Karpas-422 (cell line): ENCODE results near the gene PRSS21. TPM values are rescaled to one million over a fixed set of nuclear protein-coding genes. Genes with fewer than 3 reads are reported as not detected.

ENCODE experiments used
- DNase-seq: peaks from one replicate; pipeline ENCODE4 v3.0.0-alpha.2; 2015
- H2AFZ ChIP-seq: fragments of 200-600 bp; sonication (generic); 2 replicates; pipeline ENCODE4 v1.6.1; 2014; ENCODE audit warnings: antibody characterized with exemption, low read length, mixed read lengths
- H3K27ac ChIP-seq: fragments of 200-600 bp; sonication (generic); 2 replicates; pipeline ENCODE4 v1.5.1; 2014; ENCODE audit warnings: mild to moderate bottlenecking, low read length, moderate library complexity
- H3K27me3 ChIP-seq: fragments of 200-600 bp; sonication (generic); 2 replicates; pipeline ENCODE4 v1.6.1; 2014; ENCODE audit warnings: low read length, mixed read lengths
- H3K36me3 ChIP-seq: fragments of 200-600 bp; sonication (generic); 2 replicates; pipeline ENCODE4 v1.6.1; 2014; ENCODE audit warnings: low read length, mixed read lengths; ENCODE audit not compliant: insufficient read depth
- H3K4me1 ChIP-seq: fragments of 200-600 bp; sonication (generic); 2 replicates; pipeline ENCODE4 v1.6.1; 2014; ENCODE audit warnings: mild to moderate bottlenecking, low read length, mixed read lengths
- H3K4me2 ChIP-seq: fragments of 200-600 bp; sonication (generic); 2 replicates; pipeline ENCODE4 v1.6.1; 2014; ENCODE audit warnings: low read length, low read depth, mild to moderate bottlenecking; ENCODE audit not compliant: poor library complexity, severe bottlenecking
- H3K4me3 ChIP-seq: fragments of 200-600 bp; sonication (generic); 2 replicates; pipeline ENCODE4 v1.5.1; 2014; ENCODE audit warnings: mild to moderate bottlenecking, antibody characterized with exemption, low read length, mixed read lengths
- H3K79me2 ChIP-seq: fragments of 200-600 bp; sonication (generic); 2 replicates; pipeline ENCODE4 v1.6.1; 2014; ENCODE audit warnings: mild to moderate bottlenecking, low read length, mixed read lengths
- H3K9ac ChIP-seq: fragments of 200-600 bp; sonication (generic); 2 replicates; pipeline ENCODE4 v1.6.0; 2014; ENCODE audit warnings: low read length
- H3K9me2 ChIP-seq: fragments of 200-600 bp; sonication (generic), shearing (Covaris generic); replicated peaks from 2 replicates; pipeline ENCODE4 v1.6.0; 2014; ENCODE audit warnings: mild to moderate bottlenecking, low read length, moderate library complexity; ENCODE audit not compliant: insufficient read depth
- H3K9me3 ChIP-seq: fragments of 300-700, 200-600 bp; sonication (generic); 2 replicates; pipeline ENCODE4 v1.6.1; 2014; ENCODE audit warnings: low read length, mixed read lengths
- H4K20me1 ChIP-seq: fragments of 200-600 bp; sonication (generic); 2 replicates; pipeline ENCODE4 v1.6.1; 2014; ENCODE audit warnings: mild to moderate bottlenecking, antibody characterized with exemption, low read length, low read depth; ENCODE audit not compliant: insufficient read depth
- total RNA-seq: library from RNA; depleted of rRNA; stranded (reverse); fragments of >200 nt; shearing (Covaris generic); gene quantifications from 2 replicates; pipeline ENCODE4 v1.2.3, GENCODE V29; 2014; ENCODE audit warnings: low replicate concordance

The PRSS21 gene
- total RNA-seq, 1 experiment from 2014 or later, result not detected

DNA sequence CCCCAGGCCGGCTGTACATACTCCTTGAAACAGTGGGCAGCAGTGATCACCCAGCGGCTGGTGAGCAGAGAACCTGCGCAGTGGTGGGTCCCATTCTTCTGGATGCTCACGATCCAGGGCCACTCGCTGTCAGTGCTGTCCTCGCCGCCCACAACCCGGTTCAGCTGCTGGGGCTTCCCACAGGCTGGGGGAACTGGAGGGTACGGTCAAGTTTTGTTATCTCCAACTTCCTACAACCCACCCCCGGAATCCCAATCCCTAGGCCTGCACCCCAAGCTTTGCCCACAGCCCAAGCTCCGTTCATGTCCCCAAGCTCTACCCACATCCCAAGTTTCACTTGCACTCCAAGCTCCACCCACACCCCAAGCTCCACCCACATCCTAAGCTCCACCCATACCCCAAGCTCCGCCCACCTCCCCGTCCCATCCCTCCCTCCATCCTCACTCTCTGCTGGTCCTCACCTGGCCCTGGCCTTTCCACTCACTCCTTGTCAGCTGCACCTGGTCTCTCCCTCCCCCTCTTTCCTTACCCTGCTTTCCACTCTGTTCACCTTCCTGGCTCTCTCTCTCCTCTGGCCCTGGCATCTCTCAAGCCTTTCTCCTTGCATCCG, 39.1 kb downstream of the PRSS21 start:
- peaks cover 6% of the 10 kb centered on the region for H3K9me3 ChIP-seq
- H3K4me3 ChIP-seq, result no peak overlapping the region
- no peaks in the 10 kb centered on the region for H3K9me2 ChIP-seq
- H3K36me3 ChIP-seq, result no peaks in the 10 kb centered on the region
- no peaks in the 10 kb centered on the region for H3K27me3 ChIP-seq
- no peak overlapping the region for H2AFZ ChIP-seq
- no peak overlapping the region for H3K4me2 ChIP-seq
- H4K20me1 ChIP-seq, result no peaks in the 10 kb centered on the region
- no peaks in the 10 kb centered on the region for H3K79me2 ChIP-seq
- H3K4me1 ChIP-seq, result no peaks in the 10 kb centered on the region
- H3K27ac ChIP-seq, result no peak overlapping the region
- H3K9ac ChIP-seq, result no peak overlapping the region
- DNase-seq, result peak; percentile 74

- no peak overlapping the region for H2AFZ ChIP-seq
- H3K36me3 ChIP-seq, result no peaks in the 10 kb centered on the region
- H3K27ac ChIP-seq, result no peak overlapping the region
- H4K20me1 ChIP-seq, result no peaks in the 10 kb centered on the region
- no peak for DNase-seq
- H3K27me3 ChIP-seq, result no peaks in the 10 kb centered on the region
- peaks cover 6% of the 10 kb centered on the region for H3K9me3 ChIP-seq
- H3K4me2 ChIP-seq, result no peak overlapping the region
- H3K4me1 ChIP-seq, result no peaks in the 10 kb centered on the region
- no peak overlapping the region for H3K4me3 ChIP-seq
- no peaks in the 10 kb centered on the region for H3K9me2 ChIP-seq
- no peaks in the 10 kb centered on the region for H3K79me2 ChIP-seq
- H3K9ac ChIP-seq, result no peak overlapping the region
These were observed 39.8 kb downstream of the PRSS21 start for GRCh38 chr16:2856686-2857450.

GRCh38 chr16:2857451-2858244, 40.6 kb downstream of the PRSS21 start, which contains the start of gene PRSS22:
TSS of gene PRSS22 (minus strand) at chr16:2858170. CDS start at chr16:2858104, 66 bp downstream.
- Histone ChIP-seq H3K36me3 (no peaks in the 10 kb centered on the region), H3K27ac (no peak within 1 kb of the TSS), H3K4me2 (no peak within 1 kb of the TSS), H3K9ac (no peak within 1 kb of the TSS), H4K20me1 (no peaks in the 10 kb centered on the region), H2AFZ (no peak within 1 kb of the TSS), H3K27me3 (no peaks in the 10 kb centered on the region), H3K79me2 (no peaks in the 10 kb centered on the region), H3K4me1 (no peaks in the 10 kb centered on the region), H3K4me3 (no peak within 1 kb of the TSS), H3K9me3 (peaks cover 6% of the 10 kb centered on the region), H3K9me2 (no peaks in the 10 kb centered on the region)
- peak; percentile 45 for DNase-seq

- no peak overlapping the region for H3K4me2 ChIP-seq
- H3K27me3 ChIP-seq, result no peaks in the 10 kb centered on the region
- H3K9me2 ChIP-seq, result no peaks in the 10 kb centered on the region
- H3K4me1 ChIP-seq, result no peaks in the 10 kb centered on the region
- no peak overlapping the region for H3K27ac ChIP-seq
- H3K9me3 ChIP-seq, result peaks cover 6% of the 10 kb centered on the region
- no peaks in the 10 kb centered on the region for H3K36me3 ChIP-seq
- DNase-seq, result peak; percentile 41
- no peaks in the 10 kb centered on the region for H3K79me2 ChIP-seq
- H3K4me3 ChIP-seq, result no peak overlapping the region
- no peaks in the 10 kb centered on the region for H4K20me1 ChIP-seq
- no peak overlapping the region for H3K9ac ChIP-seq
- H2AFZ ChIP-seq, result no peak overlapping the region
These were observed 41.4 kb downstream of the PRSS21 start for GRCh38 chr16:2858245-2859025.

- H3K9me2 ChIP-seq, result no peaks in the 10 kb centered on the region
- H3K4me3 ChIP-seq, result no peak overlapping the region
- DNase-seq, result peak; percentile 27
- H3K4me1 ChIP-seq, result no peaks in the 10 kb centered on the region
- no peaks in the 10 kb centered on the region for H3K79me2 ChIP-seq
- no peak overlapping the region for H3K27ac ChIP-seq
- H3K27me3 ChIP-seq, result no peaks in the 10 kb centered on the region
- H2AFZ ChIP-seq, result no peak overlapping the region
- H3K9me3 ChIP-seq, result no peaks in the 10 kb centered on the region
- H3K4me2 ChIP-seq, result no peak overlapping the region
- no peaks in the 10 kb centered on the region for H4K20me1 ChIP-seq
- H3K9ac ChIP-seq, result no peak overlapping the region
- no peaks in the 10 kb centered on the region for H3K36me3 ChIP-seq
These were observed 42.7 kb downstream of the PRSS21 start for GRCh38 chr16:2859686-2860265.

DNA sequence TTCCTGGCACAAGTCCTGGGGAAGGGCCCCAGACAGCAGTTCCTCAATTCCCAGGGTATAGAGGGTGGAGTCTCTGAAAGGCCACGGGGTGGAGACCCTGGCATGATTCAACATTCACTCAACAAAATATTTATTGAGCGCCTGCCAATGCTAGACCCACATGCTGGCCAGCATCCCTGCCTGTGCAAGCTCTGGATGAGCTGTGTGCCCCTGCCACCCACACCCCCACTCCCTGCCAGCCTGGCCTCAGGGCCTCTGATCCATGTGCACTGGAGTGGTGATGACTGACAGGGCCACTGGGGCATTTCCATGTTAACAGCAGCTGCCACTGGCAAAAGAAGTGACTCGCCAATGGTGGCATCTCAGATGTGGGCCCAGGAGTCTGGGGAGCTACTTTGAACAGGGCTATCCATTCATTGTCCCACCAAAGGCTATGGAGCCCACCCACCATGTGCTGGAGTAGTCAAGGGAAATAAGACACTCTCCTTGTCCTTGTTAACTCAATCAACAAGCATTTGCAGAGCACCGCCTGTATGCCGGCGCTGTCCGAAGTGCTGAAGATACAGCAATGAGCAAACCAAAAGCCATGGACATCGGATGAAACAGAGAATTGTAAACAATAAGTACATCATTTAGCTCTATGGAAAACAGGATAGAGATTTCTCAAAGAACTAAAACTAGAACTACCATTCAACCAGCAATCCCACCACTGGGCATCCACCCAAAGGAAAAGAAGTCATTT, 44.0 kb downstream of the PRSS21 start:
- Histone ChIP-seq H3K27me3 (no peaks in the 10 kb centered on the region), H3K36me3 (no peaks in the 10 kb centered on the region), H3K27ac (no peak overlapping the region), H3K4me3 (no peak overlapping the region), H3K9me3 (no peaks in the 10 kb centered on the region), H3K79me2 (no peaks in the 10 kb centered on the region), H4K20me1 (no peaks in the 10 kb centered on the region), H3K4me1 (no peaks in the 10 kb centered on the region), H2AFZ (no peak overlapping the region), H3K9me2 (no peaks in the 10 kb centered on the region), H3K4me2 (no peak overlapping the region), H3K9ac (no peak overlapping the region)
- DNase-seq, result no peak

- Histone ChIP-seq H3K4me1 (peaks cover 10% of the 10 kb centered on the region), H3K27ac (no peak overlapping the region), H3K9me3 (no peaks in the 10 kb centered on the region), H3K9me2 (no peaks in the 10 kb centered on the region), H3K4me3 (no peak overlapping the region), H3K9ac (no peak overlapping the region), H2AFZ (no peak overlapping the region), H3K4me2 (no peak overlapping the region), H3K27me3 (no peaks in the 10 kb centered on the region), H4K20me1 (no peaks in the 10 kb centered on the region), H3K79me2 (no peaks in the 10 kb centered on the region), H3K36me3 (no peaks in the 10 kb centered on the region)
- peak; percentile 19 for DNase-seq
These were observed 48.6 kb downstream of the PRSS21 start for GRCh38 chr16:2865651-2866050.
